AG04449 (cell line): Measurements from ENCODE around the gene ERN1.

ENCODE experiments used
- CTCF ChIA-PET: fragments of 350-600 bp; formaldehyde crosslinking; extraction: SDS; loops from one replicate; lab custom pipeline; 2021; ENCODE audit warnings: antibody characterized with exemption; lab: Yijun Ruan, JAX
- POLR2A ChIA-PET: fragments of 400-600, 350-600 bp; formaldehyde crosslinking; extraction: SDS; loops from one replicate; lab custom pipeline; 2020; ENCODE audit warnings: antibody characterized with exemption, inconsistent platforms; lab: Yijun Ruan, JAX
- DNase-seq: peaks from one replicate; pipeline ENCODE4 v3.0.0-alpha.2; 2010; ENCODE audit warnings: low read depth, low spot score
- H3K4me3 ChIP-seq: 2 replicates; pipeline ENCODE4 v1.5.1; 2011; ENCODE audit warnings: low read depth, mild to moderate bottlenecking, control low read depth, low read length
- TF ChIP-seq, protein P1 (sequence below): IDR thresholded peaks from one replicate; pipeline ENCODE4 v1.5.1; 2011; ENCODE audit warnings: mild to moderate bottlenecking, moderate library complexity, low read length, control low read depth, inconsistent platforms; ENCODE audit not compliant: insufficient read depth; ENCODE audit errors: missing control alignments

The ERN1 gene

DNA sequence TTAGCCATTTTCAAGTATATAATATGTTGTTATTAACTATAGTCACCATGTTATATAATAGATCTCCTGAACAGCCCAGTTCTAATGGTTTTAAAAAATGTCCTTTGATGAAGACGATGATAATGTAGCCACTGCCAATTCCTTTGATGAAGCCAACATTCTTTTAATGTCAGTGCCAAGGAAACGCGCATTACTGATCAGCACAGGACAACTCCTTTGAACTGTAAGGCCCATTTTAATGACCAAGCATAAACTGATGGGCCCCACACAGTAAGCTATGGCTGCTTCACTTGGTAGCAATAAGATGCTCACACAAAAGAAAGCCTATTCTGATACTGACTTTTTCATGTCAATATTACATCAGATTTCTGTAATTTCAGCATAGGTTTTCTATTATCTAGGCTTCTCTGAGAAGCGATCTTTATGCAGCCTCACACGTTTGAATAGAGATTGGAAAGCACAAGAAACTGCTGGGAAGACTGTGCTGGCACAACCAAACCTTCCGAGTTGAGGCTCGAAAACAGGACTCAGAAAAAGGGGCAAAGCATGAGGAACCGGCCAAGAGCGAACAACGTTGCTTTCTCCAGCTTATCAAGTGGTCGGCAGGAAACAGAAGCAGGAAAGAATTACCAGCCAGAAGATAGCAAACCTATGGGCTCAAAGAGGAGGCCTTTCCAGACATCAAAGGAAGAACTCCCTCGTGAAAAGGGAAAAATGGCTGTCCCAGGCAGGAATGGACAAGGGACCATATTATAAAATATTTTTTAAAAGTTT is 19.4 kb downstream of the ERN1 start:
- DNase-seq, result no peak
- H3K4me3 ChIP-seq, result no peak overlapping the region
- TF ChIP-seq, protein P1, sequence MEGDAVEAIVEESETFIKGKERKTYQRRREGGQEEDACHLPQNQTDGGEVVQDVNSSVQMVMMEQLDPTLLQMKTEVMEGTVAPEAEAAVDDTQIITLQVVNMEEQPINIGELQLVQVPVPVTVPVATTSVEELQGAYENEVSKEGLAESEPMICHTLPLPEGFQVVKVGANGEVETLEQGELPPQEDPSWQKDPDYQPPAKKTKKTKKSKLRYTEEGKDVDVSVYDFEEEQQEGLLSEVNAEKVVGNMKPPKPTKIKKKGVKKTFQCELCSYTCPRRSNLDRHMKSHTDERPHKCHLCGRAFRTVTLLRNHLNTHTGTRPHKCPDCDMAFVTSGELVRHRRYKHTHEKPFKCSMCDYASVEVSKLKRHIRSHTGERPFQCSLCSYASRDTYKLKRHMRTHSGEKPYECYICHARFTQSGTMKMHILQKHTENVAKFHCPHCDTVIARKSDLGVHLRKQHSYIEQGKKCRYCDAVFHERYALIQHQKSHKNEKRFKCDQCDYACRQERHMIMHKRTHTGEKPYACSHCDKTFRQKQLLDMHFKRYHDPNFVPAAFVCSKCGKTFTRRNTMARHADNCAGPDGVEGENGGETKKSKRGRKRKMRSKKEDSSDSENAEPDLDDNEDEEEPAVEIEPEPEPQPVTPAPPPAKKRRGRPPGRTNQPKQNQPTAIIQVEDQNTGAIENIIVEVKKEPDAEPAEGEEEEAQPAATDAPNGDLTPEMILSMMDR, result no peak
- ChIA-PET CTCF (interaction anchor here (1.0 to 6.5 kb wide), 3 partner anchors 20 to 82 kb away, joined by 3 to 37 read pairs (median 3); no protein-coding TSS in a partner anchor), POLR2A (no interaction called here)

DNA sequence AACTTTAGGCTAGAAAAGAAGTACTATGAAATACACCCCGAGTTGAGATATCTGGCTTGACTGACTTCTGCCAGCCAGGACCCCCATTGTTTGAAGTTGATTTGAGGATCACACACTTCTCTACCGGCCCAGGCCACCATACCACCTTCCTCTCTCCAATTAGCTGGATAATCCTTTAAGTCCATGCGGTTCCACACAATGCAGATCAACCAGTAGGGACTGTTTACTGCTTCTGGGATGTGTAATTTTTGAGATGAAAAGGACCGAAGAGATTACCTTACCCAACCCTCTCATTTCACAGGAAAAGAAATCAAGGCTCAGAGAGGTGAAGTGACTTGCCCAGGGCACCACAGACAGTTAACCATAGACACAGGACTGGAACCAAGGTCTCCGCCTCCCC is 20.5 kb downstream of the ERN1 start:
- H3K4me3 ChIP-seq, result no peak overlapping the region
- ChIA-PET CTCF (no interaction called here), POLR2A (no interaction called here)
- no peak for DNase-seq
- TF ChIP-seq, protein P1, result no peak

DNA sequence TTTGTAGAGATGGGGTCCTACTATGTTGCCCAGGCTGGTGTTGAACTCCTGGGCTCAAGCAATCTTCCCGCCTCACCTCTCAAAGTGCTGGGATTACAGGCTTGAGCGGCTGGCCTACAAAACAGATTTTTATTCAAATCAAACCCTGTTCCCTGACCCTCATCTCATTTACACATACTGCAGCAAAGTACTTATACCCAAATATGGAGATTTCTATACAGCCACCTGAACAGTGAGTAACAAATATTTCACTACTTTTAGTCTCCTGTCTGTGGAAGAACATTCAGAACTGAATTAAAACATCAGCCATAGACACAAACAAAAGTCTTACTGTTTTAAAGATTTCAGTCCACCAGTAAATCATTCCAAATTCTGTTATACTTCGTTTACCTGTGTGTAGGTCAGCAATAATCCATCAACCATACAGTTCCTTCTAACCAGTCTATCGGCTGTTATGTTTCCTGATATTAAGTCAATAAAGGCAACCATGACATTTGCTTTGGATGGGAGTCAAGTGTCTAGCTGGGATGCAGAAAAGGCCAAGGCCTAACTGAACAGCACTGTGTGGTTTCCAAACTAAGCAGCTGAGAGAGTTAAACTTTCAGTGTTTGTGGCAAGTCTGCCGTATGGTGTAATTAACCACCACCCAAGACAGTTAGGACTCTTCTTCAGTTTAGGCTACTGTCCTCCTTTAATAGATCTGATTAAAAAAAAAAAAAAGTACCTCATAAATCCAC is 22.3 kb downstream of the ERN1 start:
- ChIA-PET POLR2A (no interaction called here), CTCF (no interaction called here)
- no peak for DNase-seq
- TF ChIP-seq, protein P1, result no peak
- H3K4me3 ChIP-seq, result no peak overlapping the region

DNA sequence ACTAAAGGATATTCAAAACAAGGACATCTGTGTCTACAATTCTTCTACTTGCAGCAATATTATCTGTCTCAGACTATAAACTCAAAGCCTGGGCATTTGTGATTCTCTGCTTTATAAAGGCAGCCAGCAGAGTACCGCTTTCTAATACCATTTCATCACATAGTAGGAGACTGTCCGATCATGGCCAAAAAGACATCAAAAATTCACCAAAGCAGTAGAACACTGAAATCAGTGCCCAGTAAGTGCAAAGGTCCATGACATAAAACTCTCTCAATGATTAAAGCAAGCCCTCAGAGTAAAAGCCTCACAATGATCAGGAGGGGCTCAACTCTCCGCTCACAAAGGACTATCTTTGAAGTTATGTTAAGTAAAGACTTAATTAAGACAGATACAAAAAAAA is 23.0 kb downstream of the ERN1 start:
- ChIA-PET POLR2A (no interaction called here), CTCF (interaction anchor here (1.0 to 1.1 kb wide), 2 partner anchors 24 to 27 kb away, joined by 3 to 5 read pairs; no protein-coding TSS in a partner anchor)
- no peak overlapping the region for H3K4me3 ChIP-seq
- TF ChIP-seq, protein P1, result no peak
- DNase-seq, result no peak

DNA sequence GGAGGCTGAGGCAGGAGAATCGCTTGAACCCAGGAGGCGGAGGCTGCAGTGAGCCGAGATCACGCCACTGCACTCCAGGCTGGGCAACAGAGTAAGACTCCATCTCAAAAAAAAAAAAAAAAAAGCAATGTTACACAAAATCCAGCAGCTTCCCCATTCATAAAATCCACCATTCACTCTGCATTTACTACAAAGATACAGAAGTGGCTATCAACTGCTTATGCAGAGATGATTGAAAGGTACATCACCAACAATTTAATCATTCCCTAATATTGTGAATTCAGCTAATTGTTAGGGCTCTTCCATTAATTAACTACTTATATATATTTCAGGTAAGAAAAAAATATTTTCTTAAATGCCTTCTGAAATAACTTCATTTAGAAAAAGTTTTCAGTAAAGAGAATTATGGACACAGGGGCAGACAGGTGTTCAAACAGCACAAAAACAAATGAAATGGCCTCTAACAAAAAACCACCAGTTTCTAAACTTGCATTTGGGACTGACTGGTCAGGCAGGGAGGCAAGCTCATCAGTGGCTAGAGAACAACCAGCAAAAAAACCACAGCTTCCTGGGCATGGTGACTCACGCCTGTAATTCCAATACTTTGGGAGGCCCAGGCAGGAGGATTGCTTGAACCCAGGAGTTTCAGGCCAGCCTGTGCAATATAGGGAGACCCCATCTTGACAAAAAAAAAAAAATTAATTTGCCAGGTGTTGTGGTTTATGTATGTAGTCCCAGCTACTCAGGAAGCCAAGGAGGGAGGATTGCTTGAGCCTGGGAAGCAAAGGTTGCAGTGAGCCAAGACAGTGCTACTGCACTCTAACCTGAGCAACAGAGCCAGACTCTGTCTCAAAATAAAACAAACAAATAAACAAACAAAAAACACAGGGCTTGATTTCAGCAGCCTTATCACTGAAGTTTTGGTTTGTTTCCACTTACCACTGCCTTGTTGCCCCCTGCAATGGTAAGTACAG is 26.3 kb downstream of the ERN1 start:
- H3K4me3 ChIP-seq, result no peak overlapping the region
- ChIA-PET POLR2A (interaction anchor here (0.6 kb wide), 1 partner anchor 372 kb away, joined by 3 read pairs; no protein-coding TSS in a partner anchor), CTCF (interaction anchor here (0.8 to 2.5 kb wide), 4 partner anchors 11 to 75 kb away, joined by 3 to 9 read pairs (median 6); no protein-coding TSS in a partner anchor)
- DNase-seq, result no peak
- TF ChIP-seq, protein P1, result no peak
